ENCODE data around the gene GPATCH4. TPM values are rescaled to one million over a fixed set of nuclear protein-coding genes. Genes with fewer than 3 reads are reported as not detected.
A peak's percentile ranks its signal among the peaks of the same experiment; 100 is the strongest.
"Not testable (repeated sequence)": the region's sequence is repeated elsewhere in the genome, so short reads cannot be mapped to it uniquely, and the experiment has no call there.

The GPATCH4 gene
- total RNA-seq, 3 donors from 2014 or later (not counting 1 experiment from before 2014, with no cell fraction given) = 19.3 to 27.3 (median 22.1) TPM

GRCh38 chr1:156608981-156609380, 7.7 kb upstream of the GPATCH4 start:
- Histone ChIP-seq H3K27ac (ENCODE audit: low read length) (no peak overlapping the region), H3K36me3 (ENCODE audit: control insufficient read depth, insufficient read depth, low read length) (no peaks in the 10 kb centered on the region), H3K4me1 (ENCODE audit: control insufficient read depth, insufficient read depth, low read length) (peaks cover 6% of the 10 kb centered on the region), H3K4me3 (ENCODE audit: low read length) (no peak overlapping the region), H3K9me3 (ENCODE audit: control insufficient read depth, insufficient read depth, low read length) (no peaks in the 10 kb centered on the region), H3K27me3 (ENCODE audit: control insufficient read depth, insufficient read depth, low read length) (no peaks in the 10 kb centered on the region)
- Mint-ChIP-seq H3K9me3 (no peaks in the 10 kb centered on the region), H3K27ac (no peak overlapping the region), H3K36me3 (no peaks in the 10 kb centered on the region), H3K4me3 (no peak overlapping the region), H3K27me3 (ENCODE audit: low read depth in 2 of 2) (peaks cover 3 to 6% of the 10 kb centered on the region in 2 donors), H3K4me1 (peaks cover 8 to 9% of the 10 kb centered on the region in 2 donors)
- peak; percentile 54 for TF ChIP-seq CTCF (IDR thresholded peaks at IDR 0.05)
- 44% methylated on average over 6 of the region's 6 CpGs for WGBS (ENCODE audit: insufficient coverage)
- intact Hi-C loops (cut with micrococcal nuclease) = loop anchor here (1.0 kb wide), 4 partner anchors 25 to 224 kb away; no protein-coding TSS in a partner anchor
- peak; percentile 52 to 73 (median 69) for ATAC-seq
- peak in 1 of 2 donors; percentile 80 for DNase-seq

DNA sequence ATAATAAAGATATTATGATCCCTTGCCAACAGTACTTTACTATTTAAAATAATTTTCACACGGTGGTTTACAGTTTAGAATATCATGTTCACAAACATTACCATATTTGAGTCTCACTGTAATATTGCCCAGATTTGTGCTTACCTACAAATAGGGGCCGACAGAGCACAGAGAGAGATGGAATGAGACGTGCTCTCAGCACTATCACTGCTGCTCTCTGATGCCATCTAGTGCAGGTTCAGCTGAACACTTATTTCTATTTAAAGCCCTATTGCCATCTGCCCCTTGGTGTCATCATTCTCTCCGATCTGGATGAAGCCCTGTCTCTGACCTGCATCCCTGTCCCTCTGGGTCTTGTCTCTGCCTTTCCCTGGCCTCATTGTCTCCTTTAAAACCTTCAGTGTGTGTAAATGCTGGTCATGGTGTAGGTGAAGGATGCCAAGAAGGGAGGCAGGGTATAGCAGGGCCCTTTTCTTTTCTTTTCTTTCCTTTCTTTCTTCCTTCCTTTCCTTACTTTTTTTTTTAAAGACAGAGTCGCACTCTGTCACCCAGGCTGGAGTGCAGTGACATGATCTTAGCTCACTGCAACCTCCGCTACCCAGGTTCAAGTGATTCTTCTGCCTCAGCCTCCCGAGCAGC, 6.9 kb upstream of the GPATCH4 start:
- no peaks in the 10 kb centered on the region for H3K9me3 Mint-ChIP-seq
- Histone ChIP-seq H3K36me3 (ENCODE audit: control insufficient read depth, insufficient read depth, low read length) (no peaks in the 10 kb centered on the region), H3K4me3 (ENCODE audit: low read length) (no peak overlapping the region), H3K27me3 (ENCODE audit: control insufficient read depth, insufficient read depth, low read length) (no peaks in the 10 kb centered on the region), H3K27ac (ENCODE audit: low read length) (no peak overlapping the region), H3K9me3 (ENCODE audit: control insufficient read depth, insufficient read depth, low read length) (no peaks in the 10 kb centered on the region), H3K4me1 (ENCODE audit: control insufficient read depth, insufficient read depth, low read length) (peaks cover 6% of the 10 kb centered on the region)
- no peak overlapping the region for H3K27ac Mint-ChIP-seq
- H3K4me1 Mint-ChIP-seq = peaks cover 8 to 9% of the 10 kb centered on the region in 2 donors
- peaks cover 3 to 6% of the 10 kb centered on the region in 2 donors for H3K27me3 Mint-ChIP-seq (ENCODE audit: low read depth in 2 of 2)
- no peak overlapping the region for H3K4me3 Mint-ChIP-seq
- peak; percentile 87 for TF ChIP-seq CTCF (IDR thresholded peaks at IDR 0.05)
- intact Hi-C loops (cut with micrococcal nuclease) = loop anchor here (1.0 kb wide), 4 partner anchors 24 to 223 kb away; no protein-coding TSS in a partner anchor
- DNase-seq = peak; percentile 36 to 89
- no peaks in the 10 kb centered on the region for H3K36me3 Mint-ChIP-seq
- peak; percentile 92 to 99 (median 98) for ATAC-seq
- 33% methylated on average over 7 of the region's 7 CpGs for WGBS (ENCODE audit: insufficient coverage)

DNA sequence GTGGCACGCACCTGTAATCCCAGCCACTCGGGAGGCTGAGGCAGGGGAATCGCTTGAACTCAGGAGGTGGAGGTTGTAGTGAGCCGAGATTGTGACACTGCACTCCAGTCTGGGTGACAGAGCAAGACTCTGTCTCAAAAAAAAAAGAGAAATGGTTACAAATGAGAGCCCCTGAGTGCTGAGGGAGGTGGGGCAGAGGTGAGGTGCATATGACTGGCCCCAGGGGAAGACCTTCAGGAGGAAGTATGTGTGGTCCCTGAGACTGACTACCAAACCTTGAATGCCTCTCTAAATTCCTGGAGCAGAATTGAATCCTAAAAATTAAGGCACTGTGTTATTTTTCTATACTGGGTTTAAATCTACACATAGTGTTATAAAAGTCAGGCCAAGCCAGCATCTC, 6.1 kb upstream of the GPATCH4 start:
- peaks cover 9 to 14% of the 10 kb centered on the region in 2 donors for H3K4me1 Mint-ChIP-seq
- H3K36me3 ChIP-seq (ENCODE audit: control insufficient read depth, insufficient read depth, low read length); H3K9me3 Mint-ChIP-seq; intact Hi-C loops (cut with micrococcal nuclease); H3K27ac Mint-ChIP-seq; DNase-seq; H3K36me3 Mint-ChIP-seq; H3K27ac ChIP-seq (ENCODE audit: low read length); H3K9me3 ChIP-seq (ENCODE audit: control insufficient read depth, insufficient read depth, low read length); H3K4me3 ChIP-seq (ENCODE audit: low read length); ATAC-seq; H3K27me3 ChIP-seq (ENCODE audit: control insufficient read depth, insufficient read depth, low read length); H3K27me3 Mint-ChIP-seq (ENCODE audit: low read depth in 2 of 2); H3K4me3 Mint-ChIP-seq: not testable (repeated sequence)
- H3K4me1 ChIP-seq (ENCODE audit: control insufficient read depth, insufficient read depth, low read length) = peaks cover 10% of the 10 kb centered on the region
- 73% methylated on average over 4 of the region's 4 CpGs for WGBS (ENCODE audit: insufficient coverage)

DNA sequence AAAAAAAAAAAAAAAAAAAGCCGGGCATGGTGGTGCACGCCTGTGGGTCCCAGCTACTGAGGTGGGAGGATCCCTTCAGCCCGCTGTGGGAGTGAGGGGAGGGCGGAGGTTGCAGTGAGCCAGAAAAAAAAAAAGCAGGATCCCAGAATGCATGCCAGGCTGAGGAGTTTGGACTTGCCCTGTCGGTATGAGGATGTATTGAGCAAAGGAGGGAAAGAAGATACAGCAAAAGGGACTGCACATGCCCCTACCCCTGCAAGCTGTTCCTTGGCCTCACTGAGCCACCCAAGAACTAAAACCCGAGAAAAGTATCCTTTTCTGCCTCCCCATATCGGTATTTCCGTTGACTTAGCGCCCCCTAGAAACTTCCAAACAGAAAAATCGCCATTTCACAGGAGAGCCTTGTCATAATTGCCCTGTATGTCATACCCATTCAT, 1.3 kb upstream of the GPATCH4 start:
- no peaks in the 10 kb centered on the region for H3K27me3 ChIP-seq (ENCODE audit: control insufficient read depth, insufficient read depth, low read length)
- Mint-ChIP-seq H3K9me3 (no peaks in the 10 kb centered on the region), H3K4me3 (peak overlapping the region; percentile 53), H3K36me3 (no peaks in the 10 kb centered on the region), H3K27ac (no peak overlapping the region), H3K4me1 (peaks cover 20 to 28% of the 10 kb centered on the region in 2 donors), H3K27me3 (ENCODE audit: low read depth in 2 of 2) (no peaks in the 10 kb centered on the region)
- no peaks in the 10 kb centered on the region for H3K9me3 ChIP-seq (ENCODE audit: control insufficient read depth, insufficient read depth, low read length)
- 49% methylated on average over 10 of the region's 10 CpGs for WGBS (ENCODE audit: insufficient coverage)
- DNase-seq (peak in 1 of 2 donors; percentile 51), ATAC-seq (no peak)
- H3K36me3 ChIP-seq (ENCODE audit: control insufficient read depth, insufficient read depth, low read length) = peaks cover 7% of the 10 kb centered on the region
- no peak overlapping the region for H3K4me3 ChIP-seq (ENCODE audit: low read length)
- peak; percentile 12 for TF ChIP-seq CTCF (IDR thresholded peaks at IDR 0.05)
- H3K27ac ChIP-seq (ENCODE audit: low read length) = no peak overlapping the region
- intact Hi-C loops (cut with micrococcal nuclease) = no loop called here
- H3K4me1 ChIP-seq (ENCODE audit: control insufficient read depth, insufficient read depth, low read length) = peaks cover 26% of the 10 kb centered on the region

Data from natural killer cell (primary cell).